Stimulated activated CD4-positive, alpha-beta T cell treated with anti-CD3 and anti-CD28 coated beads, TNF-alpha, amount 100 ng/mL, for 1 hour (primary cell): ENCODE data around the gene EDA.

ENCODE experiments used
- DNase-seq, 3 donors: peaks; one replicate each; pipeline ENCODE4 v3.0.0-alpha.2; 2020; ENCODE audit warnings: low read depth in 3 of 3, low spot score in 1 of 3

The EDA gene

DNA sequence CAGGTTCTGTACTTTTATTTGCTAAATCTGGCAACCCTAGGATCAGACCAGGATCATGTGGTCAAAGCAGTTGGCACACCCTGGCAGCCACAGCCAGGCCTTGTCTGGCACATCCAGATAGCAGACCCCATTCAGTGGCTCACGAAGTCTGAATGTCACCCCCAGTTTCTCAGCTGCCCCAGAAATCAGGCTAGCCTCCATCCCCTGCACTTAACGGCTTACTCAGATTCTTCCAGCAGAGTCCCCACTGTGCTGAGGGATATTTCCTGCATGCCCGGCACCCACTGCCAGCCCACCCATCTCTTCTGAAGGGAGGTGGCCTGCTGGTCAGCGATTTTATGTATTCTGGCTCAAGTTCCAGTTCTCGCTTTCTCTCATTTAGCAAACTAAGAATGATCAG, 438.5 kb downstream of the EDA start:
- no peak for DNase-seq

DNA sequence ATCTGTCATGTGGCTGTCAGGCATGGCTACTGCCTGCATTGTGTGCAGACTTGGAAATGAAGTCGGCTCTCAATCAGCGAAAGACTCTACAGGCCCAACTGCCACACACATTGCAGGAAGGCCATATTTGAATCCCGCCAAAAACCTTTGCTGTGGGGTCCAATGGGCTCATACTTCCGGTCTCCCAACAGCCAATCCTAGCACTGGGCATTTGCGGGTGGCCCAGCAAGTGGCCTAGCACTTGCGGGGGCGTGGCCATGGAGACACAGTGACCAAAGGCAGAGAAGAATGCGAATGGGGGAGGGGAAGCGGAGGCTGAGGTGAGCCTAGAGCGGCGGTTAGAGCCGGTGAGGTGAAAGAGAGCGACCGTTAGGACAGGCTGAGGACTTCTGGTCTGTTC, 446.2 kb downstream of the EDA start, which contains the start of gene OTUD6A:
TSS of gene OTUD6A (plus strand) at position 382 of the 400 bp plus-strand sequence. CDS start 68 bp downstream, outside the sequence.
- no peak for DNase-seq

DNA sequence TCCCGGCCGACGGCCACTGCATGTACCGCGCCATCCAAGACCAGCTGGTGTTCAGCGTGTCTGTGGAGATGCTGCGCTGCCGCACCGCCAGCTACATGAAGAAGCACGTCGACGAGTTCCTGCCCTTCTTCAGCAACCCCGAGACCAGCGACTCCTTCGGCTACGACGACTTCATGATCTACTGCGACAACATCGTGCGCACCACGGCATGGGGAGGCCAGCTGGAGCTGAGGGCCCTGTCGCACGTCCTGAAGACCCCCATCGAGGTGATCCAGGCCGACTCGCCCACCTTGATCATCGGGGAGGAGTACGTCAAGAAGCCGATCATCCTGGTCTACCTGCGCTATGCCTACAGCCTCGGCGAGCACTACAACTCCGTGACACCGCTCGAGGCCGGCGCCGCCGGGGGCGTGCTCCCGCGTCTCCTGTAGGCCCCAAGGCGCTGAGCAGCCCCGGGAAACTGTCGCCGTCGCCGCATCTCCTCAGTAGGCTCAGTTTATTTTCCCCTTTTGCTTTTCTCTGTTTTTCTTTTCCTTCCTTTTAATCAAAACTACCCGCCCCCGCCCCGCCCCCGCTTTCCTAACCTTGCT, 447.1 kb downstream of the EDA start:
- DNase-seq = no peak

DNA sequence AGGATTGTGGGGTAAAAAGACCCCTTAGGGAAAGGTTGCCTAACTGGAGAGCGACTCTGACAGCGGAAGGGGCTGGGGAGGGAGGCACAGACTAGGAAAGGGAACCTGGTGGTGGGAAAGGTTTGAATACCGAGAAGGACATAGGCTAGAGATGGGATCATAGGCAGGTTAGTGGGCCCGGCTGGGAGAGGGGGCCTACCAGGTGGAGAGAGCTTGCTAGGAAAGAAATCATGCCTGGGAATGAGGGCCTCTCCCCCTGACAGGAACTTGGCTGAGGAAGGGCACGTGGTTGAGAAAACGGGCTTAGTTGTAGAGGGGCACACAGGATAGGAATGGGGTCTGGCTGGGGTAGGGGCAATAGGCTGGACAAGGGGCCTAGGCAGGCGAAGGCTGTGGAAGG, 450.7 kb downstream of the EDA start:
- no peak for DNase-seq

DNA sequence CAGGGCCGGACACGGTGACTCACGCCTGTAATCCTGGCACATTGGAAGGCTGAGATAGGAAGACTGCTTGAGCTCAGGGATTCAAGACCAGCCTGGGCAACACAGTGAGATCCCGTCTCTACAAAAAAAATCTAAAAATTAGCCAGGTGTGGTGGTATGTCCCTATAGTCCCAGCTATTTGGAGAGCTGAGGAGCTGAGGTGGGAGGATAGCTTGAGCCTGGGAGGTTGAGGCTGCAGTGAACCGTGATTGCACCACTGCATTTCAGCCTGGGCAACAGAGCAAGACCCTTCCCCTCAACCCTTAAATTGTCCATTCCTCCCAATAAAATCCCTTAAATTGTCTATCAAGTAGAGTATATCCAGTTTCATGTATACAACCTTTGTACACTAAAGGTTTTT, 463.4 kb downstream of the EDA start:
- DNase-seq = no peak

DNA sequence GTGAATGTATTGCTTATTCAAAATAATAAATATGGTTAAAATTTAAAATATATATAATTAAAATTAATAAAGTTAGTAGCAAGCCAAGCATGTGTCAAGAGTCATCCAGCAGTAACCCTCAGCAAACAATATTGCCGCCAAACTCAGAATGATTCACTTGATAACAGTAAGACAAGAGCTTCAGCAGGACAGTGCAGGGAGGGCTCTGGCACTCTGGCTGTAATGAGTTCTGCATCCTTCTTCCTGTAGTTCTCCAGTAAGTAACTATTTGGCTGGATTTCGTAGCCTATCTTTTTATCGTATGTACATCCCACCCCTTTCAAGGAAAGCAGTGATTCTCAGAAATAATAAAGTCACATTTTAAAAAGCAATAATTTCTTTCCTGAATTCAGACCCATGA, 464.0 kb downstream of the EDA start:
- DNase-seq = no peak

DNA sequence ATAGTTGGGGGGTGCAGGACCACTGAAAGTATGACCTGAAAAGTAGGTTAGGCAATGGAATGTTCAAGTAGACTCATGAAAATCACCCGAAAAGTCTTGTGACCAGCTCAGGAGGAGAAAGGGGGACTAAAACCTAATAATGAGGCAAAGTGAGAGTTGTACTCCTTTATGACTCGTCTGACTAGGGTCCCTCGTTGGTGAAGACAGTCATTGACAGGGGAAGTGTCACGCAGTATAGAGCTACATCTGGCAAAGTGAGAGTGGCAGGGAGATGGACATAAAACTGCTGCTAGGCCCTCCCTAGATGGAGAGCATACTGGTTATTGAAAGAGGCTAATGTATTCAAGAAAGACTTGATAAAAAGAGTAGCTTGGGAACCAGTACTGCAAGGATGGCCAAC, 466.8 kb downstream of the EDA start:
- no peak for DNase-seq

DNA sequence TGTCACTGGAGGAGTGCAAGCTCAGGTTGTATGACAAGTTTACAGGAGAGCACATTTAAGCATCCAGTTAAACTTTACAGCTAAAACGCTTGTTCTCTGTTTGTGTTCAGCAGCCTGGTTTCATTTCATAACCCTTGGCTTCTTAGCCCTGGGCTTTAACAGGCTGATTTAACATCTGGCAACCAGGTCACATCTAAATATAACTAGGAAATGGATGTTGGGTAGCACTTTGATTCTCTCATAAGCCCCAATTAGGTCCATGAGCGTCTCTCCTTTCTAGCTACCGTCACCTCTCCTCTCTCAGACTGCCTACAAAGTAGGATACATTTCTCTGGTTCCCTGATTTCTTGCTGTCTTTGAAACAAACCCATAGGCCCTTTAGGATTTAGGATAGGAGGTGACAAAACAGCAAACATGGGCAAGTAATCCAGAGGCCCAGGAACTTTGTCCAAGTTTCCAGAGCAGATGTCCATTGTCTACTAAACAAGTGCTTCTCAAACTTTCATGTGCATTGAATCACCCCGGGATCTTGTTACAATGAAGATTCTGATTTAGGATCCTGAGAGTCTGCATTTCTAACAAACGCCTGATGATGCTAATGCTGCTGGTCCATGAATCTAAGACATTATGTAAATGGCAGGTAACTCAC, 468.8 kb downstream of the EDA start:
- DNase-seq = no peak

DNA sequence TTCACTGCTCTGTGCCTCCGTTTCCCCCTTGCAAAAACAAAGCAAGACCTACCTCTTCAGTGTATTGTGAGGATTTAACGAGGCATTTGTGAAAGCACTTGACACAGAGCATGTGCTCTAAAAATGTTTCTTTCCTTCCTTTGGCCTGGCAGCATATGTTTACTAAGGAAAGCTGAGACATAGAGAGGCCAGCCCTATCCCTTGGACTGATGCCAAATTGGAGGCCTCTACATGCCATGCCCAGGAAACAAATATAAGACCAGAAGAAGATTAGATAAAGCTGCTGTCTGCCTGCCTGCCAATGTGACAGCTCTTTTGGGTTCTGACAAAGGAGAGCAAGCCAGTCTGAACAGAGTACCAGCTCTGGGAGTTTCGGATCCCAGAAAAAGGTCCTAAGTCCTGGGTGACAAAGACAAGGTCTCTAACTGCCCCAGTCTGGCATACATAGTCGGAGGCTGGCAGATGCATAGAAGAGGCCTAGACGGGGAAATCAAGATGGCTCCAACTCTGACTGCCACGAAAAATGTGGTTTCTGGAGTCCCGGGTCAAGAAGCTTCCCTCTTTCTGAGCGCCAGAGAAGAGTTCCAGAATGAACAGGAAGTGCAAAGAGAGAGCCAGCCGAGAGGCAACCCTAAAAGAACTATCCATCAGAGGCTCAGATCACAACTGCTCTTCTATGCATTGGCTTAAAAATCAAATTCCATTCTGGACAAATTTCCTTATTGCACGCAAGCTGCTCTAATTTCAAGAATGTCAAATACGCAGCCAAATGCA, 472.1 kb downstream of the EDA start:
- DNase-seq = no peak

DNA sequence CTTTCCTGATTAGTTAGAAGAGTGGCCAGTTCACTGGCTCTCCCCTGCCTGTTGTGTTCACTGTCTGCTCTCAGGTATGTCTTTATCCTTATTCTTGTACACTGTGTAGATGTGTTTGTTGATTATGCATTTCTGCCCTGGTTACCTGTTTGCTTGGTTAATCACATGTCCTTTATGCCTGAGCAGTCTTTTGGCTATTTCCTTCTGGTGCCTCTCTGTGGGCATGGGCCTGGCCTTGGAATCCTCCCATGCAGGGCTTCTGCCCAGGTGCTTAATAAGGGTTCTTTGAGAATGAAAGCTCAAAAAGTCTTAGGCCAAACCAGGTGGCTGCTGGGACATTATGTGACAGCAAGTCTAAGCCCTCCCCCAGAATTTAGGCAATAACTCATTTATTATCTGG, 472.8 kb downstream of the EDA start:
- DNase-seq = no peak
